ENCODE data around the gene UBIAD1.

GRCh38 chr1:11273595-11274234, 717 bp downstream of the UBIAD1 start:
- TF ChIP-seq YY1 (IDR thresholded peaks at IDR 0.05; ENCODE audit: insufficient read depth, insufficient read length), result no peak
- no peak for TF ChIP-seq ZNF274 (IDR thresholded peaks at IDR 0.05; ENCODE audit: low read depth, low read length)
- TF ChIP-seq SUZ12 (IDR thresholded peaks at IDR 0.05; ENCODE audit: extremely low read depth, insufficient read depth, insufficient read length), result no peak
